Measurements from ENCODE around the gene PPP1R8. TPM values are rescaled to one million over a fixed set of nuclear protein-coding genes. Genes with fewer than 3 reads are reported as not detected.

Gene PPP1R8
- total RNA-seq, 1 donor from 2014 or later: 33.4 TPM

DNA sequence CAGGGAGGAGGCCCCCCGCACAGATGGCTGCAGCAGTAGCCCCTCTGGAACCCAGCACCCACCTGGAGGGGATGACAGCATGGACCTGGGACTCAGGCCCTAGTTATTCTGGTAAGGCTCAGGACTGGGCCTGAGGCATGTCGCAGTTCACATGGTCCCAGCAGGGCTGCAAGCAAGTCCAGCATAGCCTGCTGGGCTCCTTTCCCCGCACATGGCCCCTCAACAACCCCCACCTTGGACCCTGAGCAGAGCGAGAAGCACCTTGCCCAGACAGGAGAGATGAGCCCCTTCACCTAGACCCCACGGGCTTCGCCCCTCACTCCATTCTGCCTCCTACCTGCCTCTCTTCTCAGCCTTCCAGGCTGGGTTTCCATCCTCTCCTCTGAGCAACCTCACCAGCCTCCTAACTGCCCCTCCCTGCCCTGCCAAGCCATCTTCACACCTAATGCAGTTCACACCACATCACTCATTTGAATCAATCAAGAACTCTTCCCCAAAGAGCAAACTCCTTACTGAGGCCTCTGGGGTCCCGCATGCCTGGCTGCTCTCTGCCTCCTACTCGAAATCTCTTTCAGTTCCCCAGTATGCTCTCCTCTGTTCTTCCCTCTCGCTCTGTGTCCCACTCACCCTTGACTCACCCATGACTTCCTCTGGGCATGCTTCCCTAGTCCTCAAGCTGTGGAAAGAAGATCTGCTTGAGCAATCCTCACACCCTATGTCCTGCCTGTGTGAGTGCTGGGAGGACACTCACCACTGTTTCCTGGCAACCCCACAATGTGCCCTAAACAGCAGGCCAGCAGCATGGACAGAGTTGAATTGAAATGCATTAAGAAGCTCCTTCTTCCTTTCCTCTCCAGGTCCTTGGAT lies 32.3 kb downstream of the PPP1R8 start:
- no peak overlapping the region for H3K27ac ChIP-seq
- H3K36me3 ChIP-seq: no peaks in the 10 kb centered on the region
- H3K4me3 ChIP-seq: no peak overlapping the region
- no peaks in the 10 kb centered on the region for H3K9me3 ChIP-seq
- no peak for TF ChIP-seq CTCF (IDR thresholded peaks at IDR 0.05)
- TF ChIP-seq POLR2AphosphoS5 (IDR thresholded peaks at IDR 0.05; ENCODE audit: insufficient read depth in 1 of 2, low read depth in 1 of 2): no peak
- no peak for TF ChIP-seq POLR2A (IDR thresholded peaks at IDR 0.05)
- no peaks in the 10 kb centered on the region for H3K27me3 ChIP-seq
- no peak for DNase-seq (ENCODE audit: extremely low spot score in 2 of 2)
- intact Hi-C loops (cut with DNase I): loop anchor here (10.0 kb wide), 1 partner anchor 122 kb away; no protein-coding TSS in a partner anchor
- H3K4me1 ChIP-seq: peaks cover 13% of the 10 kb centered on the region

DNA sequence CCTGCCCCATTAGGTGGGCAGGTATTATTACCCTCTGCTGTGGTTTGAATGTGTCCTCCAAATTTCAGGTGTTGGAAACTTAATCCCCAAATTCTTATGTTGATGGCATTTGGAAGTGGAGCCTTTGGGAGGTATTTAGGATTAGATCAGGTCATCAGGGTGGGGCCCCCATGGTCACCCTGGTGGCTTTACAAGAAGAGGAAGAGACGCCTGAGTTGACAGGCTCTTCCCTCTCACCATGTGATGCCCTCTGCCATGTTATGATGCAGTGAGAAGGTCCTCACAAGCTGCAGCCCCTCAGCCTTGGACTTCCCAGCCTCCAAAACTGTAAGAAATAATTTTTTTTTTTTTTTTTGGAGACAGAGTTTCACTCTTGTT lies 32.9 kb downstream of the PPP1R8 start:
- DNase-seq (ENCODE audit: extremely low spot score in 2 of 2): no peak
- Histone ChIP-seq H3K4me3 (no peak overlapping the region), H3K36me3 (no peaks in the 10 kb centered on the region), H3K9me3 (no peaks in the 10 kb centered on the region), H3K4me1 (peaks cover 11% of the 10 kb centered on the region), H3K27ac (no peak overlapping the region), H3K27me3 (no peaks in the 10 kb centered on the region)
- TF ChIP-seq CTCF (IDR thresholded peaks at IDR 0.05) (no peak), POLR2A (IDR thresholded peaks at IDR 0.05) (no peak), POLR2AphosphoS5 (IDR thresholded peaks at IDR 0.05; ENCODE audit: insufficient read depth in 1 of 2, low read depth in 1 of 2) (no peak)
- intact Hi-C loops (cut with DNase I): loop anchor here (10.0 kb wide), 1 partner anchor 121 kb away; no protein-coding TSS in a partner anchor

- Histone ChIP-seq H3K36me3 (no peaks in the 10 kb centered on the region), H3K27ac (no peak overlapping the region), H3K4me3 (no peak overlapping the region), H3K27me3 (no peaks in the 10 kb centered on the region), H3K4me1 (peaks cover 18% of the 10 kb centered on the region), H3K9me3 (no peaks in the 10 kb centered on the region)
- DNase-seq (ENCODE audit: extremely low spot score in 2 of 2): no peak
- TF ChIP-seq POLR2AphosphoS5 (IDR thresholded peaks at IDR 0.05; ENCODE audit: insufficient read depth in 1 of 2, low read depth in 1 of 2) (no peak), CTCF (IDR thresholded peaks at IDR 0.05) (no peak), POLR2A (IDR thresholded peaks at IDR 0.05) (no peak)
- intact Hi-C loops (cut with DNase I): loop anchor here (10.0 kb wide), 1 partner anchor 120 kb away; no protein-coding TSS in a partner anchor
Observed at GRCh38 chr1:27864264-27864895, 33.8 kb downstream of the PPP1R8 start.

DNA sequence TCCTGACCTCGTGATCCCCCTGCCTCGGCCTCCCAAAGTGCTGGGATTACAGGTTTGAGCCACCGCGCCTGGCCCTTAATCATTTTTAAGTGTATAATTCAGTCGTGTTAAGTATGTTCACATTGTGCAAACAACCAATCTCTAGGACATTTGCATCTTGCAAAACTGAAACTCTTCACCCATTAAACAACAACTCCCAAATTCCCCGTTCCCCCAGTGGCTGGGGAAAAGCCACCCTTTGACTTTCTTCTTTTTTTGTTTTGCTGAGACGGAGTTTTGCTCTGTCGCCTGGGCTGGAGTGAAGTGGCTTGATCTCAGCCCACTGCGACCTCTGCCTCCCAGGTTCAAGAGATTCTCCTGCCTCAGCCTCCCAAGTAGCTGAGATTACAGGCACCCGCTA lies 35.2 kb downstream of the PPP1R8 start:
- intact Hi-C loops (cut with DNase I): loop anchor here (10.0 kb wide), 1 partner anchor 119 kb away; no protein-coding TSS in a partner anchor
- no peaks in the 10 kb centered on the region for H3K27me3 ChIP-seq
- TF ChIP-seq CTCF (IDR thresholded peaks at IDR 0.05) (no peak), POLR2AphosphoS5 (IDR thresholded peaks at IDR 0.05; ENCODE audit: insufficient read depth in 1 of 2, low read depth in 1 of 2) (no peak), POLR2A (IDR thresholded peaks at IDR 0.05) (no peak)
- DNase-seq (ENCODE audit: extremely low spot score in 2 of 2): no peak
- H3K4me3 ChIP-seq: no peak overlapping the region
- no peaks in the 10 kb centered on the region for H3K36me3 ChIP-seq
- no peak overlapping the region for H3K27ac ChIP-seq
- peaks cover 18% of the 10 kb centered on the region for H3K4me1 ChIP-seq
- no peaks in the 10 kb centered on the region for H3K9me3 ChIP-seq
